Measurements from ENCODE around the gene FKRP.

DNA sequence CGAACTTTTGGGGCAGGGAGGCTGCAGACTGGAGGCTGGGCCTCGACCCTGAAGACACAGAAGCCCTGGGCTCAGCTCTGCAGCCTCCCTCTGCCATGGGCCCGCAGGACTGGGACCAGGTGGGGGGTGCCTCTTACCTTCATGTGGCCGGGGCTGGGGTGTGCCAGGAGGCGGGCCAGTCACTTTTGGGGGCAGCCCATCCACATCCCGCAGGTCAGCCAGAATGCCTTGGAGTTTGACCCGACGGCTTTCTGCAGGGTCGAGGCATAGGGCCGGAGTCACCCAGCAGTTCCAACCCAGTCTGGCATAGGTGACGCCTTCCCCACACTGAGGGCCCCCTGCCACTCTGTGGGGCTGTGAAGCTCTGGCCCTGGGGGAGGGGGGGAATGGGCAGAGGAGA, 18.1 kb upstream of the FKRP start:
- TF ChIP-seq CEBPB (IDR thresholded peaks at IDR 0.05) = no peak
- TF ChIP-seq, protein P1, sequence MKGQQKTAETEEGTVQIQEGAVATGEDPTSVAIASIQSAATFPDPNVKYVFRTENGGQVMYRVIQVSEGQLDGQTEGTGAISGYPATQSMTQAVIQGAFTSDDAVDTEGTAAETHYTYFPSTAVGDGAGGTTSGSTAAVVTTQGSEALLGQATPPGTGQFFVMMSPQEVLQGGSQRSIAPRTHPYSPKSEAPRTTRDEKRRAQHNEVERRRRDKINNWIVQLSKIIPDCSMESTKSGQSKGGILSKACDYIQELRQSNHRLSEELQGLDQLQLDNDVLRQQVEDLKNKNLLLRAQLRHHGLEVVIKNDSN (IDR thresholded peaks at IDR 0.05) = no peak
